Keratinocyte (primary cell): ENCODE data around the gene LIX1. TPM values are rescaled to one million over a fixed set of nuclear protein-coding genes. Genes with fewer than 3 reads are reported as not detected.

ENCODE experiments used
- DNase-seq: peaks from one replicate; pipeline ENCODE4 v3.0.0-alpha.2; 2011; ENCODE audit warnings: low read depth, missing footprints, low spot score
- FAIRE-seq: peaks from 2 replicates; lab custom pipeline; 2011; peaks lifted over from hg19 to GRCh38; lab: Jason Lieb, UNC
- H2AFZ ChIP-seq: 2 replicates; pipeline ENCODE4 v1.6.0; 2012; ENCODE audit warnings: low read length, control low read depth, inconsistent platforms; ENCODE audit not compliant: control insufficient read depth
- H3K27ac ChIP-seq: 2 replicates; pipeline ENCODE4 v1.5.1; 2011; ENCODE audit warnings: low read length; ENCODE audit not compliant: control insufficient read depth, insufficient read depth
- H3K27me3 ChIP-seq: 3 replicates; pipeline ENCODE4 v1.6.0; 2011; ENCODE audit warnings: low read length; ENCODE audit not compliant: control insufficient read depth, insufficient read depth; ENCODE audit errors: extremely low read depth
- H3K36me3 ChIP-seq, 2 experiments: 2 replicates in 1 of 2; 3 replicates in 1 of 2; pipeline ENCODE4 v1.5.1; 2011; ENCODE audit warnings: low read length in 2 of 2, mild to moderate bottlenecking in 1 of 2; ENCODE audit not compliant: control insufficient read depth in 2 of 2, insufficient read depth in 2 of 2; ENCODE audit errors: extremely low read depth in 1 of 2
- H3K4me1 ChIP-seq: 3 replicates; pipeline ENCODE4 v1.5.1; 2011; ENCODE audit warnings: low read length; ENCODE audit not compliant: control insufficient read depth, insufficient read depth; ENCODE audit errors: extremely low read depth
- H3K4me2 ChIP-seq: 3 replicates; pipeline ENCODE4 v1.6.0; 2011; ENCODE audit warnings: low read depth, low read length; ENCODE audit not compliant: control insufficient read depth, insufficient read depth; ENCODE audit errors: extremely low read depth
- H3K4me3 ChIP-seq, 3 experiments: fragments of 200-600 bp in 1 of 3; sonication (generic) in 1 of 3; 2 replicates in 2 of 3; 3 replicates in 1 of 3; pipeline ENCODE4 v1.5.1; 2011 to 2016; ENCODE audit warnings: low read length in 3 of 3, mild to moderate bottlenecking in 3 of 3, control low read depth in 2 of 3, inconsistent platforms in 1 of 3, low read depth in 1 of 3, mixed read lengths in 1 of 3, mixed run types in 1 of 3, moderate library complexity in 1 of 3; ENCODE audit not compliant: control insufficient read depth in 2 of 3, insufficient read depth in 2 of 3; ENCODE audit errors: extremely low read depth in 1 of 3
- H3K79me2 ChIP-seq: 2 replicates; pipeline ENCODE4 v1.6.0; 2012; ENCODE audit warnings: low read length; ENCODE audit not compliant: control insufficient read depth, insufficient read depth
- H3K9ac ChIP-seq: 3 replicates; pipeline ENCODE4 v1.6.0; 2011; ENCODE audit warnings: low read length; ENCODE audit not compliant: control insufficient read depth, insufficient read depth; ENCODE audit errors: extremely low read depth
- H3K9me1 ChIP-seq: 3 replicates; pipeline ENCODE4 v1.6.0; 2011; ENCODE audit warnings: low read length; ENCODE audit not compliant: control insufficient read depth, insufficient read depth; ENCODE audit errors: extremely low read depth
- H3K9me3 ChIP-seq: 2 replicates; pipeline ENCODE4 v1.5.1; 2012; ENCODE audit warnings: low read depth, low read length; ENCODE audit not compliant: control insufficient read depth
- H4K20me1 ChIP-seq: 3 replicates; pipeline ENCODE4 v1.6.0; 2011; ENCODE audit warnings: low read length; ENCODE audit not compliant: control insufficient read depth, insufficient read depth; ENCODE audit errors: extremely low read depth
- CTCF ChIP-seq, 3 experiments: IDR thresholded peaks in 1 of 3; conservative IDR thresholded peaks in 1 of 3; optimal IDR thresholded peaks in 1 of 3; 2 replicates in 2 of 3; 3 replicates in 1 of 3; pipeline versions ENCODE3 to v1.5.1; 2011; ENCODE audit warnings: low read length in 3 of 3, mild to moderate bottlenecking in 3 of 3, moderate library complexity in 2 of 3, control low read depth in 1 of 3, inconsistent platforms in 1 of 3; ENCODE audit not compliant: insufficient read depth in 2 of 3; ENCODE audit errors: extremely low read depth in 1 of 3
- EZH2 ChIP-seq: IDR thresholded peaks from one replicate; pipeline ENCODE4 v1.6.1; 2012; ENCODE audit warnings: inconsistent platforms, mild to moderate bottlenecking, low read length, moderate library complexity
- dilution Hi-C: fragments of 300-500 bp; cut with MboI; formaldehyde crosslinking; loops from one replicate; pipeline ENCODE4 v1.7.0; 2020; ENCODE audit warnings: low sequenced_read_pairs; ENCODE audit not compliant: extremely low pct_ligation_motif_present
- polyA plus RNA-seq, 5 experiments: library from polyadenylated mRNA; depleted of rRNA in 3 of 5; stranded (reverse) in 3 of 5; stranded (forward) in 1 of 5; unstranded in 1 of 5; fragments of >200 nt; gene quantifications; 1 replicate in 1 of 5; 2 replicates in 3 of 5; 3 replicates in 1 of 5; pipeline versions ENCODE4 v1.2.1 to v1.2.3, GENCODE V29; 2011 to 2012; ENCODE audit warnings: missing spikeins in 2 of 5, low read depth in 1 of 5, low replicate concordance in 1 of 5

LIX1 gene
- polyA plus RNA-seq, 1 donor (not counting 4 experiments of a cell fraction or from before 2014, with no cell fraction given), result not detected

GRCh38 chr5:97089149-97089801 lies 53.1 kb downstream of the LIX1 start:
- Histone ChIP-seq H3K79me2 (no peaks in the 10 kb centered on the region), H3K36me3 (no peaks in the 10 kb centered on the region), H3K9ac (no peak overlapping the region), H3K4me3 (no peak overlapping the region), H3K4me2 (no peak overlapping the region), H4K20me1 (no peaks in the 10 kb centered on the region), H3K27ac (no peak overlapping the region), H3K9me1 (no peaks in the 10 kb centered on the region), H3K9me3 (no peaks in the 10 kb centered on the region), H3K4me1 (no peaks in the 10 kb centered on the region), H2AFZ (no peak overlapping the region), H3K27me3 (peaks cover 11% of the 10 kb centered on the region)
- dilution Hi-C loops, result no loop called here
- DNase-seq, result no peak
- TF ChIP-seq EZH2 (no peak), CTCF (optimal IDR thresholded peaks at IDR 0.05 in 1 of 3, IDR thresholded peaks at IDR 0.05 in 1 of 3, conservative IDR thresholded peaks at IDR 0.05 in 1 of 3; ENCODE audit: extremely low read depth in 1 of 3, insufficient read depth in 2 of 3, low read length in 3 of 3) (no peak)
- FAIRE-seq, result no peak

- no peaks in the 10 kb centered on the region for H3K4me1 ChIP-seq
- no peak overlapping the region for H2AFZ ChIP-seq
- peaks cover 11% of the 10 kb centered on the region for H3K27me3 ChIP-seq
- H3K9ac ChIP-seq, result no peak overlapping the region
- H3K36me3 ChIP-seq, result no peaks in the 10 kb centered on the region
- DNase-seq (no peak), FAIRE-seq (no peak)
- dilution Hi-C loops, result no loop called here
- no peaks in the 10 kb centered on the region for H3K9me3 ChIP-seq
- TF ChIP-seq EZH2 (no peak), CTCF (optimal IDR thresholded peaks at IDR 0.05 in 1 of 3, IDR thresholded peaks at IDR 0.05 in 1 of 3, conservative IDR thresholded peaks at IDR 0.05 in 1 of 3; ENCODE audit: extremely low read depth in 1 of 3, insufficient read depth in 2 of 3, low read length in 3 of 3) (no peak)
- H3K27ac ChIP-seq, result no peak overlapping the region
- H3K79me2 ChIP-seq, result no peaks in the 10 kb centered on the region
- no peaks in the 10 kb centered on the region for H4K20me1 ChIP-seq
- no peaks in the 10 kb centered on the region for H3K9me1 ChIP-seq
- H3K4me2 ChIP-seq, result no peak overlapping the region
- no peak overlapping the region for H3K4me3 ChIP-seq
These were observed 53.6 kb downstream of the LIX1 start for GRCh38 chr5:97088774-97089148.
